ENCODE measurements around the gene SCLT1.

SCLT1 gene

DNA sequence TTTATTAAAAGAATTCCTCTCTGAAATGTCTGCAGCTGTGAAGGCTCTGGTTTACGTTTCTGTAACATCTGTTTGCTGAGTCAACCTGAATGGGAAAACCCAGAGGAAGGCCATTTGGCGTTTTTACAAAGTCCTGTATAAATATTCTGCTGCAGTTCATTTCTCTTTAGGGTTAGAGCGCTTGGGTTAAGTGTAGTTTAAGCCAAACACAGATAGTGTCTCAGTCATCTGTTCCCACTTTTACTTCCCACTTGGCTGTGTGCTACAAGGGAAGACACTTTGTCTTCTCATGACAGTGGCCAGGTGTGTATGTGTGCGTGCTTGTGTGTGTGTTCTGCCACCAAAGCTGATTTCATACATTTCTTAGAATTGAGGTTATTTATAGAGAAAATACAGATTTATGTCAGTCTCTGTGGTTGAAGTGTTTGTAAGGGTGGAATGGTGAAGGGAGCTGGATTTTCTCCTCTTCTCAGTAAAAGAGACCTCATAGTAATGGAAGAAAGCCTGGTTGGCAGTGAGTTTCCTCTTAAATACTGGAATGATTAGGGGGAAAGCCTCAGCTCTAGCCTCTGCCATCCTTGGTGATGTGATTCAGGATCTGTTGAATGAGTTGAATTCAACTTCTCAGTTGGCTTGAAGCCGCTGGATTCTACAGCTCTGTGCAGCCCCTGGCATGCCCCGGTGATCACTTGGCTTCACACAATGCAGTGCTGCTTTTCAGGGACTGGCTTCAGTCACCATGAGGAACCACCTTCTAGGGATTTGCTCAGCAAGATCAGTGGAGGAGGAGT lies 233.3 kb downstream of the SCLT1 start:
- Histone ChIP-seq H3K4me1 (ENCODE audit: low read length) (peaks cover 50% of the 10 kb centered on the region), H2AFZ (ENCODE audit: low read depth, low read length) (no peak overlapping the region), H3K27ac (ENCODE audit: low read length) (peak overlapping the region; percentile 17; the same call in 1 of the 2 replicates), H3K4me3 (ENCODE audit: low read length) (no peak overlapping the region), H4K20me1 (ENCODE audit: insufficient read depth, low read length) (0 out of 2 replicates have a peak, but pooled peaks cover 5% of the 10 kb centered on the region), H3K4me2 (ENCODE audit: low read length) (peak overlapping the region; percentile 12; the same call in 1 of the 2 replicates), H3K9me3 (ENCODE audit: insufficient read depth, low read length) (no peaks in the 10 kb centered on the region), H3K36me3 (replicated peaks; ENCODE audit: low read depth, low read length) (peaks cover 63% of the 10 kb centered on the region), H3K9ac (ENCODE audit: low read length) (no peak overlapping the region), H3K27me3 (ENCODE audit: low read depth, low read length) (no peaks in the 10 kb centered on the region), H3K79me2 (ENCODE audit: low read length) (peaks cover 12% of the 10 kb centered on the region)
- TF ChIP-seq EZH2phosphoT487 (IDR thresholded peaks at IDR 0.05; ENCODE audit: low read depth): no peak
- TF ChIP-seq, protein P1, sequence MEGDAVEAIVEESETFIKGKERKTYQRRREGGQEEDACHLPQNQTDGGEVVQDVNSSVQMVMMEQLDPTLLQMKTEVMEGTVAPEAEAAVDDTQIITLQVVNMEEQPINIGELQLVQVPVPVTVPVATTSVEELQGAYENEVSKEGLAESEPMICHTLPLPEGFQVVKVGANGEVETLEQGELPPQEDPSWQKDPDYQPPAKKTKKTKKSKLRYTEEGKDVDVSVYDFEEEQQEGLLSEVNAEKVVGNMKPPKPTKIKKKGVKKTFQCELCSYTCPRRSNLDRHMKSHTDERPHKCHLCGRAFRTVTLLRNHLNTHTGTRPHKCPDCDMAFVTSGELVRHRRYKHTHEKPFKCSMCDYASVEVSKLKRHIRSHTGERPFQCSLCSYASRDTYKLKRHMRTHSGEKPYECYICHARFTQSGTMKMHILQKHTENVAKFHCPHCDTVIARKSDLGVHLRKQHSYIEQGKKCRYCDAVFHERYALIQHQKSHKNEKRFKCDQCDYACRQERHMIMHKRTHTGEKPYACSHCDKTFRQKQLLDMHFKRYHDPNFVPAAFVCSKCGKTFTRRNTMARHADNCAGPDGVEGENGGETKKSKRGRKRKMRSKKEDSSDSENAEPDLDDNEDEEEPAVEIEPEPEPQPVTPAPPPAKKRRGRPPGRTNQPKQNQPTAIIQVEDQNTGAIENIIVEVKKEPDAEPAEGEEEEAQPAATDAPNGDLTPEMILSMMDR (IDR thresholded peaks at IDR 0.05; ENCODE audit: low read depth, low read length): no peak

DNA sequence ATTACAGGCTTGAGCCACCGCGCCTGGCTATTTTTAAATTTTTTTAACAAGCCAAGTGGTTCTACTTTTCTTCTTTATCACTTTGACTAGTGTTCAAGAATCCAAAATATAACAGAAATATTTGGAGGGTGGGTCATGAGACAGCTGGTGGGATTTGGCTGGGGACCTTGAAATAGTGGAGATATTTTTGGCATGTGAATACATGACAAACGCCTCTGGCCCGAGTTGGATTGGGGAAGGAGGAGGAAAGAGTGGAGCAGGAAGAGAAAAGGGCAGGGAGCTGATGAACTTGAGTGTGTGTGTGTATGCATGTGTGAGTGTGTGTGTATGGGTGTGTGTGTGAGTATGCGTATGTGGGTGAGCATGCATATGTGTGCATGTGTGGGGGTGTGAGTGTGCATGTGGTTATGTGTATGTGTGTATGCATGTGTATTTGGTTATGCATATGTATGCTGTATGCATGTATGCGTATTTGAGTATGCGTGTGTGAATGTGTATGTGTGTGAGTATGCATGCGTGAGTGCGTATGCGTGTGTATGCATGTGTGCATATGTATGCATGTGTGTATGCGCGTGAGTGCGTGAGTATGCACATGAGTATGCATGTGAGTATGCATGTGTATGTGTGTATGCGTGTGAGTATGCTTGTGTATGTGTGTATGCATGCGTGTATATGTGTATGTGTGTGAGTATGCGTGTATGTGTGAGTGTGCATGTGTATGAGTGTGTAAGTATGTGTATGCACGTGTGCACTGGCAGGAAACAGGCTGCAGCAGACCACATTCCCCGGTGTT lies 234.3 kb downstream of the SCLT1 start:
- Histone ChIP-seq H4K20me1 (ENCODE audit: insufficient read depth, low read length) (0 out of 2 replicates have a peak, but pooled peaks cover 5% of the 10 kb centered on the region), H3K4me2 (ENCODE audit: low read length) (peak overlapping the region; percentile 12; the same call in 1 of the 2 replicates), H3K4me1 (ENCODE audit: low read length) (peaks cover 50% of the 10 kb centered on the region), H3K9me3 (ENCODE audit: insufficient read depth, low read length) (no peaks in the 10 kb centered on the region), H3K36me3 (replicated peaks; ENCODE audit: low read depth, low read length) (peaks cover 66% of the 10 kb centered on the region), H3K9ac (ENCODE audit: low read length) (no peak overlapping the region), H3K27me3 (ENCODE audit: low read depth, low read length) (no peaks in the 10 kb centered on the region), H3K4me3 (ENCODE audit: low read length) (no peak overlapping the region), H3K79me2 (ENCODE audit: low read length) (peaks cover 8% of the 10 kb centered on the region), H3K27ac (ENCODE audit: low read length) (no peak overlapping the region), H2AFZ (ENCODE audit: low read depth, low read length) (no peak overlapping the region)
- TF ChIP-seq, protein P1 (IDR thresholded peaks at IDR 0.05; ENCODE audit: low read depth, low read length): no peak
- no peak for TF ChIP-seq EZH2phosphoT487 (IDR thresholded peaks at IDR 0.05; ENCODE audit: low read depth)

DNA sequence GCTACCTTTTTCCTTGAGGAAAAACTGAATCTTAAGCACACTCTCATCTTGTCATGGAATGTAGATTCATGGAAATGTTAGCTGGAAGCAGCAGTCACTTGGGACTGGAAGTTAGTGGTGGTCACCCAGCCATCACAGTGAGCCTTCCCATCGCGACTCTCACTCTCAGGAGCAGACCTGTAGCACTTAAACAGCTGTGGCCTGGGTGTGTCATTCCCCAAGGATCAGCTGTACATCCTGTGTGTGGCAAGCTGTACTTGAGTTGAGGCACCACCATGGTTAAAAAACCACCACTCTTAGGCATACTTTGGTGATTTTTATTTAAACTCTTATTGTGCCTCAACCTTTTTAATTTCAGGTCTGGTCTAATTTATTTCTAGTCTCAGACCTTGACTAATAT lies 237.1 kb downstream of the SCLT1 start:
- Histone ChIP-seq H4K20me1 (ENCODE audit: insufficient read depth, low read length) (no peaks in the 10 kb centered on the region), H3K4me3 (ENCODE audit: low read length) (no peak overlapping the region), H3K4me1 (ENCODE audit: low read length) (peaks cover 24% of the 10 kb centered on the region), H3K79me2 (ENCODE audit: low read length) (no peaks in the 10 kb centered on the region), H3K9ac (ENCODE audit: low read length) (no peak overlapping the region), H2AFZ (ENCODE audit: low read depth, low read length) (no peak overlapping the region), H3K27ac (ENCODE audit: low read length) (no peak overlapping the region), H3K27me3 (ENCODE audit: low read depth, low read length) (no peaks in the 10 kb centered on the region), H3K4me2 (ENCODE audit: low read length) (no peak overlapping the region), H3K36me3 (replicated peaks; ENCODE audit: low read depth, low read length) (peaks cover 76% of the 10 kb centered on the region), H3K9me3 (ENCODE audit: insufficient read depth, low read length) (no peaks in the 10 kb centered on the region)
- TF ChIP-seq, protein P1 (IDR thresholded peaks at IDR 0.05; ENCODE audit: low read depth, low read length): no peak

DNA sequence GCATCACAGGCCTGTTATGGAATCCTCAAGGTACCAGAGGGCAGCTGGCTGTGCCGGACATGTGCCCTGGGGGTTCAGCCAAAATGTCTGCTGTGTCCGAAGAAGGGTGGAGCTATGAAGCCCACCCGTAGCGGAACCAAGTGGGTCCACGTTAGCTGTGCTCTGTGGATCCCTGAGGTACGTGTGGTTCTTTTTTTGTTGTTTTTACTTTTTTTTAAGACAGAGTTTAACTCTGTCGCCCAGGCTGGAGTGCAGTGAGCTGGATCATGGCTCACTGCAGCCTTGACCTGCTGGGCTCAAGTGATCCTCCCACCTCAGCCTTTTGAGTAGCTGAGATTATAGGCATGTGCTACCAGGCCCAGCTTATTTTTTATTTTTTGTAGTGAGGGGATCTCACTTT lies 237.7 kb downstream of the SCLT1 start:
- TF ChIP-seq, protein P1 (IDR thresholded peaks at IDR 0.05; ENCODE audit: low read depth, low read length): no peak
- TF ChIP-seq EZH2phosphoT487 (IDR thresholded peaks at IDR 0.05; ENCODE audit: low read depth): no peak
- no peak overlapping the region for H2AFZ ChIP-seq (ENCODE audit: low read depth, low read length)
- peaks cover 18% of the 10 kb centered on the region for H3K4me1 ChIP-seq (ENCODE audit: low read length)
- H3K79me2 ChIP-seq (ENCODE audit: low read length): no peaks in the 10 kb centered on the region
- H3K27ac ChIP-seq (ENCODE audit: low read length): no peak overlapping the region
- no peak overlapping the region for H3K4me3 ChIP-seq (ENCODE audit: low read length)
- no peaks in the 10 kb centered on the region for H4K20me1 ChIP-seq (ENCODE audit: insufficient read depth, low read length)
- peaks cover 73% of the 10 kb centered on the region for H3K36me3 ChIP-seq (replicated peaks; ENCODE audit: low read depth, low read length)
- no peak overlapping the region for H3K9ac ChIP-seq (ENCODE audit: low read length)
- no peaks in the 10 kb centered on the region for H3K27me3 ChIP-seq (ENCODE audit: low read depth, low read length)
- H3K4me2 ChIP-seq (ENCODE audit: low read length): no peak overlapping the region
- H3K9me3 ChIP-seq (ENCODE audit: insufficient read depth, low read length): no peaks in the 10 kb centered on the region

All from OCI-LY3 (cell line).